Measurements from ENCODE around the gene KPNA1.

KPNA1 gene

GRCh38 chr3:122410639-122411038 is 104.1 kb downstream of the KPNA1 start:
- DNase-seq, result no peak

- no peak for DNase-seq
Measured at GRCh38 chr3:122410111-122410510, 104.6 kb downstream of the KPNA1 start.

GRCh38 chr3:122409446-122409845 is 105.3 kb downstream of the KPNA1 start:
- DNase-seq, result no peak

GRCh38 chr3:122407946-122408345 is 106.8 kb downstream of the KPNA1 start:
- DNase-seq, result no peak

- no peak for DNase-seq
Measured at GRCh38 chr3:122406198-122406597, 108.5 kb downstream of the KPNA1 start.

- no peak for DNase-seq
Measured at GRCh38 chr3:122405015-122405414, 109.7 kb downstream of the KPNA1 start.

- peak; percentile 66 for DNase-seq
Measured at GRCh38 chr3:122403489-122403888, 111.2 kb downstream of the KPNA1 start.

GRCh38 chr3:122398920-122399319 is 115.8 kb downstream of the KPNA1 start:
- DNase-seq, result no peak

GRCh38 chr3:122397201-122397600 is 117.5 kb downstream of the KPNA1 start:
- no peak for DNase-seq

- DNase-seq, result no peak
Measured at GRCh38 chr3:122396511-122396910, 118.2 kb downstream of the KPNA1 start.

GRCh38 chr3:122395582-122395981 is 119.2 kb downstream of the KPNA1 start:
- no peak for DNase-seq

- DNase-seq, result no peak
Measured at GRCh38 chr3:122394173-122394572, 120.6 kb downstream of the KPNA1 start.

- DNase-seq, result peak; percentile 44
Measured at GRCh38 chr3:122392868-122393844, 121.6 kb downstream of the KPNA1 start.

GRCh38 chr3:122391681-122392446 is 122.9 kb downstream of the KPNA1 start:
- DNase-seq, result no peak

GRCh38 chr3:122390665-122391064 is 124.1 kb downstream of the KPNA1 start:
- DNase-seq, result no peak

- no peak for DNase-seq
Measured at GRCh38 chr3:122389892-122390291, 124.8 kb downstream of the KPNA1 start.

GRCh38 chr3:122389197-122389596 is 125.5 kb downstream of the KPNA1 start:
- no peak for DNase-seq

GRCh38 chr3:122387709-122388108 is 127.0 kb downstream of the KPNA1 start:
- DNase-seq, result no peak

- peak; percentile 92 for DNase-seq
Measured at GRCh38 chr3:122383771-122384697, 130.7 kb downstream of the KPNA1 start, which contains the start of gene FAM162A. FAM162A (plus strand) TSS chr3:122384182; CDS start chr3:122384266, 84 bp downstream.

- peak; percentile 88 for DNase-seq
Measured at GRCh38 chr3:122382888-122383666, 131.7 kb downstream of the KPNA1 start, which contains the start of gene MIX23. MIX23 (minus strand) TSS chr3:122383231; CDS start chr3:122383224, 7 bp downstream.

GRCh38 chr3:122377975-122378374 is 136.8 kb downstream of the KPNA1 start:
- no peak for DNase-seq

- no peak for DNase-seq
Measured at GRCh38 chr3:122374034-122374433, 140.7 kb downstream of the KPNA1 start.

Measured in fibroblast of skin of right biceps (primary cell).